SK-N-SH treated with all-trans-retinoic acid at 6 μM for 48 hours (cell line): Measurements from ENCODE around the gene TBC1D16.

Source experiments
- CSDC2 ChIP-seq: fragments of 250-450 bp; sonication (Bioruptor Pico); IDR thresholded peaks from 2 replicates; pipeline ENCODE4 v1.5.0; 2020; ENCODE audit warnings: mild to moderate bottlenecking, moderate library complexity
- ESRRG ChIP-seq: fragments of 250-450 bp; sonication (Bioruptor Pico); IDR thresholded peaks from 2 replicates; pipeline ENCODE4 v1.6.1; 2021; ENCODE audit warnings: mild to moderate bottlenecking
- RARB ChIP-seq: fragments of 250-450 bp; sonication (Bioruptor Pico); IDR thresholded peaks from 2 replicates; pipeline ENCODE4 v1.8.0; 2021; ENCODE audit warnings: mild to moderate bottlenecking, moderate library complexity
- ZC3H10 ChIP-seq: fragments of 250-450 bp; sonication (Bioruptor Pico); IDR thresholded peaks from 2 replicates; pipeline ENCODE4 v1.5.1; 2021; ENCODE audit warnings: mild to moderate bottlenecking, moderate library complexity
- ZFP30 ChIP-seq: fragments of 450-650 bp; formaldehyde crosslinking; IDR thresholded peaks from 2 replicates; pipeline ENCODE4 v1.5.0; 2022; ENCODE audit warnings: mild to moderate bottlenecking, moderate library complexity
- ZNF565 ChIP-seq: fragments of 450-650 bp; formaldehyde crosslinking; conservative IDR thresholded peaks from 2 replicates; pipeline ENCODE4 v1.5.0; 2020; ENCODE audit warnings: low read depth, mild to moderate bottlenecking, moderate library complexity
- ZNF70 ChIP-seq: fragments of 450-650 bp; formaldehyde crosslinking; IDR thresholded peaks from 2 replicates; pipeline ENCODE4 v1.5.0; 2020; ENCODE audit warnings: mild to moderate bottlenecking, moderate library complexity
- TF ChIP-seq, protein P1 (sequence below): fragments of 250-450 bp; sonication (Bioruptor Pico); IDR thresholded peaks from 2 replicates; pipeline ENCODE4 v1.5.0; 2020; ENCODE audit warnings: mild to moderate bottlenecking, moderate library complexity

DNA sequence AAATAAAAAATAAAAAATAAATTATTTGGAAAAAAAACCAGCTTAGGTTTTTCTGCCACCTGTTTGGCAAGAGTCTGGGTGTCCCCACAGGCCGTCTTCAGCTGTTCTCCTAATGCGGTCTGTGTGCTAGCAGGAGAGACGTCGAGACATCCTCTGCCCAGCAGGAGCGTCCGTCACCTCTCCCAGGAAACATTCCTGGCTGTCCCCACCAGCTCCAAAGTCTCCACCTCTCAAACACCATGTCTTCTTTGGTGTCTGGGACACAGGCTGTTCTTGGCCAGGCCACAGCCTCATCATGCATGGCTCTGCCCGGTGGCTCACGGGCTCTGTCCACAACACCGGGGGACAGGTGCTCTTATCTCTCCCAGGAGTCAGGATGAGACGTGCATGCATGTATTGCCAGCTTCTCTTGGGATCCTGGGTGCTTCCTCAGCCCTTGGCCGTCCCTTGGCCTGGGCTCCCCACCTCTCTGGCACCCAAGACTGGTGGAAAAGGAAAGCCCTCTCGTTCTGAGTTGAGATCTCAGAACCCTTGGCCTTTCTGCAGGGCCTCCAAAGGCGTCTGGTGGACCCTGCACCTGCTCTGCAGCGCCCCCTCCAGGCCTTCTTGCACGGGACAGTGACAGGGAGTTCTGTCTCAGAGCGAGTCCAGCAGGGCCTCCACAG, 111.6 kb downstream of the TBC1D16 start:
- TF ChIP-seq ESRRG (CRISPR knock-in tag), result no peak
- TF ChIP-seq RARB (CRISPR knock-in tag), result no peak
- no peak for TF ChIP-seq CSDC2
- TF ChIP-seq, protein P1, sequence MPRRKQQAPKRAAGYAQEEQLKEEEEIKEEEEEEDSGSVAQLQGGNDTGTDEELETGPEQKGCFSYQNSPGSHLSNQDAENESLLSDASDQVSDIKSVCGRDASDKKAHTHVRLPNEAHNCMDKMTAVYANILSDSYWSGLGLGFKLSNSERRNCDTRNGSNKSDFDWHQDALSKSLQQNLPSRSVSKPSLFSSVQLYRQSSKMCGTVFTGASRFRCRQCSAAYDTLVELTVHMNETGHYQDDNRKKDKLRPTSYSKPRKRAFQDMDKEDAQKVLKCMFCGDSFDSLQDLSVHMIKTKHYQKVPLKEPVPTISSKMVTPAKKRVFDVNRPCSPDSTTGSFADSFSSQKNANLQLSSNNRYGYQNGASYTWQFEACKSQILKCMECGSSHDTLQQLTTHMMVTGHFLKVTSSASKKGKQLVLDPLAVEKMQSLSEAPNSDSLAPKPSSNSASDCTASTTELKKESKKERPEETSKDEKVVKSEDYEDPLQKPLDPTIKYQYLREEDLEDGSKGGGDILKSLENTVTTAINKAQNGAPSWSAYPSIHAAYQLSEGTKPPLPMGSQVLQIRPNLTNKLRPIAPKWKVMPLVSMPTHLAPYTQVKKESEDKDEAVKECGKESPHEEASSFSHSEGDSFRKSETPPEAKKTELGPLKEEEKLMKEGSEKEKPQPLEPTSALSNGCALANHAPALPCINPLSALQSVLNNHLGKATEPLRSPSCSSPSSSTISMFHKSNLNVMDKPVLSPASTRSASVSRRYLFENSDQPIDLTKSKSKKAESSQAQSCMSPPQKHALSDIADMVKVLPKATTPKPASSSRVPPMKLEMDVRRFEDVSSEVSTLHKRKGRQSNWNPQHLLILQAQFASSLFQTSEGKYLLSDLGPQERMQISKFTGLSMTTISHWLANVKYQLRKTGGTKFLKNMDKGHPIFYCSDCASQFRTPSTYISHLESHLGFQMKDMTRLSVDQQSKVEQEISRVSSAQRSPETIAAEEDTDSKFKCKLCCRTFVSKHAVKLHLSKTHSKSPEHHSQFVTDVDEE (CRISPR knock-in tag), result no peak
- no peak for TF ChIP-seq ZNF565
- no peak for TF ChIP-seq ZNF70 (CRISPR knock-in tag)
- TF ChIP-seq ZFP30 (CRISPR knock-in tag), result no peak
- no peak for TF ChIP-seq ZC3H10 (CRISPR knock-in tag)
